HG02678 (cell line): ENCODE data around the gene PRC1.
"Not testable (repeated sequence)": the region's sequence is repeated elsewhere in the genome, so short reads cannot be mapped to it uniquely, and the experiment has no call there.

Experiments
- ATAC-seq: cut with Tn5 transposase; IDR thresholded peaks from one replicate; pipeline ENCODE4 v1.9.1; 2021; ENCODE audit warnings: mild to moderate bottlenecking, moderate library complexity; ENCODE audit not compliant: unreplicated experiment

The PRC1 gene, protein sequence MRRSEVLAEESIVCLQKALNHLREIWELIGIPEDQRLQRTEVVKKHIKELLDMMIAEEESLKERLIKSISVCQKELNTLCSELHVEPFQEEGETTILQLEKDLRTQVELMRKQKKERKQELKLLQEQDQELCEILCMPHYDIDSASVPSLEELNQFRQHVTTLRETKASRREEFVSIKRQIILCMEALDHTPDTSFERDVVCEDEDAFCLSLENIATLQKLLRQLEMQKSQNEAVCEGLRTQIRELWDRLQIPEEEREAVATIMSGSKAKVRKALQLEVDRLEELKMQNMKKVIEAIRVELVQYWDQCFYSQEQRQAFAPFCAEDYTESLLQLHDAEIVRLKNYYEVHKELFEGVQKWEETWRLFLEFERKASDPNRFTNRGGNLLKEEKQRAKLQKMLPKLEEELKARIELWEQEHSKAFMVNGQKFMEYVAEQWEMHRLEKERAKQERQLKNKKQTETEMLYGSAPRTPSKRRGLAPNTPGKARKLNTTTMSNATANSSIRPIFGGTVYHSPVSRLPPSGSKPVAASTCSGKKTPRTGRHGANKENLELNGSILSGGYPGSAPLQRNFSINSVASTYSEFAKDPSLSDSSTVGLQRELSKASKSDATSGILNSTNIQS

DNA sequence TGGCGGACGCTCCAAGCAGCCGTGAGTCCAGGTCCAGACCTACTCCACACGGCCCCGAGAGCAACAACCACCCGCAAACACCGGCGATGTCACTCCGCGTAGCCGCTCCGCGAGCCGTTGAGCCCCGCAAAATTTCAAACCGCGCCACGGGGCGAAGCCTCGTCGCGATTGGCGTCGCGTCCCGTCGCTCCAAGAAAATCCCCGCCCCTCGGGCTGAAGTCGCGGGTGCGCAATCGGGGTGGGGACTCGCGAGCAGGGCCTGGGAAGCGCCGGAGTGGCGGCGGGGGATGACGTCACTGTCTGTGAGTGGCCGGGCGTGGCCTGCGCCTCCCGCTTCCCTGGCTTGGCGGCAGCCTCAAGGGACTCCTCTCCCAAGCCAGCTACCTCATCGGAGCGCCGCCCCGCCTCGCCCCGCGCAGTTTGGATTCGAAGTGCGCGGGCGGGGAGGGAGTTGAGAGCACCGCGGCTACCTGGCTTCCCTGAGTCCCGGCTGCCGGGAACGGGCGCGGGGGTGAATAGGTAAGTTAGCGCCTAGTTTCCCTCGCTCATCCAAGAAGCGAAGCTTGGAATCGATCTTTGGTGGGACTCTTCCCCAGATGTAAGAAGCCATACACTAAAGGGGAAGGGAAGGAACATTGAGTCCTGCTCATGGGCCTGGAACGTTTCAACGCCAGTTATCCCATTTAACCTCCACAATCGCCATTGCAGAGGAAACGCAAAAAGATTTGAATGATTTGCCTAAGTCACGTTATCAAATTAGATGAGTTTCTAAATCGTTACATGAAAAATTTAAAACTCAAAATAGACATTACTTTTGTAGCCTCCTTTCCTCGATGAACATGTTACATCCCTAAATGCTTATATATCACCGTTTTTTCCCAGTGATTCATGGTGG lies at the start of gene PRC1:
TSS of gene PRC1 (minus strand) at position 119 of the 895 bp plus-strand sequence. CDS start at position 1, 118 bp downstream.
- peak; percentile 95 for ATAC-seq

DNA sequence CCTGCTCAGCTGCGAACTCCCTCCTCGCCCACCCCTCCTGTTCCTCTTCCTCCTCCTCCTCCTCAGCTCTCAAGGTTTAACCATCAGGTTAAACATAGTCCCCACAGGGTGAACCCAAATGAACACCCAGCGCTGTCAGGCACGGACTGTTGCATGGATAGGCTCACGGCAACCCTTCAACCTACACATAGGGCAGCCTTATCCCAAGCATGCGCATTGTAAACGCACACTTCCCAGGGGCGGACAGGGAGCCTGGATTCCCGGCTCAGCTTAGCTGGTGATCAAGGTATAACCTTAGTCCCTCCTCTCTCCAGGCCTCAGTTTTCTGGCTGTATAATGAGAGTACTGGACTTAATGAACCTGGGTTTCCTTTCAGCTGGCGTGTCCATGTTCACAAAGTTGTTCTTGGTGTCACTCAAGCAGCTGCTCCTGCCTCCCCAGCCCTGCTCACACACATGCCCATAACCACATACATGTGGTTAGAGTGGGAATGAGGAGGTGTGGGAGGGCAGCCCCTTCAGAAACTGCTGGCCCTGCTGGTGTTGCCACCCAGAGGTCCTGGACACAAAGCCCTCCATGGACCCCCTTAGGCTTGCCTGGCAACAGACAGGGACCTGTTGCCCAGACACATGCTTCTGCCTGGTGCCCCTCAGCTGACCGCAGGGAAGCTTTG lies 49.0 kb upstream of the PRC1 start:
- no peak for ATAC-seq

DNA sequence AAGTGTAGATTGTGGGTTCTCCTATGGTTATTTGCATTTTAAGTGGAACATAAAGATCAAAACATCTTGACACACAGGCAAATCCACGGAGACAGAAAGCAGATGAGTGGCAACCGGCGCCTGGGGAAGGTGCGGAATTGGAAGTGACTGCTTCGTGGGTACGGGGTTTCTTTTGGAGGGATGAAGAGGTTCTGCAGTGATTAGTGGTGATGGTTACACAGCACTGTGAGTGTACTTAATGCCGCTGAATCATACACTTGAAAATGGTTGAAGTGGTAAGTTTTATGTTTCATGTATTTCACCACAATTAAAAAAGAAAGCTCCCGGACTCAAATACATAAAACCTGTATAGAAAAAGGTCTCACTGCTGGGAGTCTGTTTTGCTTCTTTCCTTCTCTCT lies 46.5 kb upstream of the PRC1 start:
- no peak for ATAC-seq

- ATAC-seq, result no peak
Observed at GRCh38 chr15:91039996-91040395, 45.7 kb upstream of the PRC1 start.

DNA sequence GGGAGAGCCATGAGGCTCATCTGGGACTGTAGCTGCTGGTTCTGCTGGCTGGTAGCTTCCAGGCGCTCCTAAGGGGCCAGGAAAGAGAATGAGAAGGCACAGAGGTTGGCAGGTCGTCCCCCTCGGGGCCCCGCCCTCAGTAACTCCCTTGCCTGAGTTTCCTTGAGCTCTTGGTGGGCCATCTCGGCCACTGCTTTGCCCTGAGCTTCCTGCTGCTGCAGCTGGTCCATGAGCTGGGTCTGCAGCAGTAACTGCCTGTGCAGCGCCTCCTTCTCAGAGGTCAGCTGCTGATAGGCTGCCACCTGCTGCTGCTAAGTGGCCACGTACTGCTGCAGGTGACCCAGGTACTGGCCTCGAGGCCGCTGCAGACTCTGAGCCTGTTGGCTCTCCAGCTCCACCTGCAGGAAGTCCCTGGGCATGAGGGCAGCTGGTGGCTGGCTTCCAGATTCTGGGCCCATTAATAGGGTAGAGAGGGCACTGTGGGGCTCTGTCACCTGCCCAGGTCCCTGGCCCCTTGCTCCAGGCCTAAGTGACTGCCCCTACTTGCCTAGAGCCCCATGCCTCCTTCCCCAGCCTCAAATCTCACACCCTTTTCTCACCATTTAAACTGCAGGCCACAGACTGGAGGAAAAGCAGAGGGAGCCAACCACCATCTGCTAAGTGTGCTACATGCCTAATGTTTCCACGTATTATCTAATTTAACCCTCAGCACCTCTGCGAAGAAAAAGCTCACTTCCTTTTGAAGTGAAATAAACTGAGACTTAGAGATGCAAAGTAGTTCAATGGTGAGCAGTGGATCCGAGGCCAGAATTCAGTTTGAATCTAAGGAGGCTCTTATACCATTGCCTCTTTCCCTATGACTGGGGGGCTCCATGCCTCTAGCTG lies 38.8 kb upstream of the PRC1 start:
- no peak for ATAC-seq

GRCh38 chr15:91031796-91032195 lies 37.5 kb upstream of the PRC1 start:
- ATAC-seq, result no peak

GRCh38 chr15:91027677-91028076 lies 33.3 kb upstream of the PRC1 start:
- ATAC-seq, result no peak

GRCh38 chr15:91023720-91024119 lies 29.4 kb upstream of the PRC1 start:
- no peak for ATAC-seq

GRCh38 chr15:91022832-91023129 lies 28.4 kb upstream of the PRC1 start:
- ATAC-seq, result no peak

GRCh38 chr15:91022075-91022831 lies 27.9 kb upstream of the PRC1 start, which contains the start of gene VPS33B:
Gene VPS33B (minus strand): TSS chr15:91022594. CDS start chr15:91022249, 345 bp downstream.
- peak; percentile 87 for ATAC-seq

GRCh38 chr15:91021516-91022074 lies 27.3 kb upstream of the PRC1 start:
- ATAC-seq, result no peak

DNA sequence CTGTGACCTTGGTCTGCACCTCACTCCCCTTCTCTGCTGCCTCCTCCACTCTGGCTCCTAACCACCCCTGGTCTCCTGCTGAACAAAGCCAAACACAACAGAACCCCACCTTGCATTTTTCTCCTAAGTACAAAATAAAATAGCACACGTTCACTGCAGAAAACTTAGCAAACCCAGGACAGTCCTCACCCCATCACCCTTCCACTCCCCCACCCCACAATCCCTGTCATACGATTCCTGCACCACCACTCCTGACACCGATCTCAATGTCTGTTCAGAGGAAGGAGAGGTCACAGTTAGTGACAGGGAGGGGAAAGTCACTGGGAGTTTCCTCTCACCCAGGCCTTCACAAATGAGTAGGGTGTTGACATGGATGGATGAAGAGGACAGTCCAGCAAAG lies 23.8 kb upstream of the PRC1 start:
- ATAC-seq, result no peak

GRCh38 chr15:91017716-91018115 lies 23.4 kb upstream of the PRC1 start:
- no peak for ATAC-seq

DNA sequence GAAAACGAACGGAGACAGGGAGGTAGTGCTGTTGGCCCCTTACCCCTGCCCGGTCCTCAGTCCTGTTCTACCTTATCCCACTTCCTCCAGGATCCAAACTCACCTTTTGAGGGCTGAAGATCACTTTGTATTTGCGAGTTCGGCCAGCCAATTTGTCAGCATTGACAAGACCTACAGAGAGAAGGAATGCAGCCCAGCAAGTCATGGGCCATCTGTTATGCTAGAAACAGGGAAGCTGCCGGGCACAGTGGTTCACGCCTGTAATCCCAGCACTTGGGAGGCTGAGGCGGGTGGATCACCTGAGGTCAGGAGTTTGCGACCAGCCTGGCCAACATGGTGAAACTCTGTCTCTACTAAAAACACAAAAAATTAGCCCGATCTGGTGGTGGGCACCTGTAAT lies 19.4 kb upstream of the PRC1 start:
- ATAC-seq, result not testable (repeated sequence)

- ATAC-seq, result no peak
Observed at GRCh38 chr15:91007266-91007665, 12.9 kb upstream of the PRC1 start.

DNA sequence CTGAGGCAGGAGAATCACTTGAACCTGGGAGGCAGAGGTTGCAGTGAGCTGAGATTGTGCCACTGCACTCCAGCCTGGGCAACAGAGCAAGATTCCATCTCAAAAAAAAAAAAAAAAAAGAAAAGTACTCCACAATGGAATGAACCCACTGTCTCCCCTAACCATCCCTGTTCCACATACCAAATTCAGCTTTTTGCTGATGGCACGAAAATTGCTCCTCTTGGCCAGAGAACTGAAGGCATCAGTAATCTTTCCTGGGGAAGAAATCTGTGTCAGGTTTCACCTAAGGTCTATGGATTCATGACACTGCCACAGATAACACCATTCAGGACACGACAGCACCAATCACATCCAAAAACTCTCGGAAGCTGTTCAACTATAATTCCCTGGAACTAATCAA lies 6.9 kb upstream of the PRC1 start:
- no peak for ATAC-seq

DNA sequence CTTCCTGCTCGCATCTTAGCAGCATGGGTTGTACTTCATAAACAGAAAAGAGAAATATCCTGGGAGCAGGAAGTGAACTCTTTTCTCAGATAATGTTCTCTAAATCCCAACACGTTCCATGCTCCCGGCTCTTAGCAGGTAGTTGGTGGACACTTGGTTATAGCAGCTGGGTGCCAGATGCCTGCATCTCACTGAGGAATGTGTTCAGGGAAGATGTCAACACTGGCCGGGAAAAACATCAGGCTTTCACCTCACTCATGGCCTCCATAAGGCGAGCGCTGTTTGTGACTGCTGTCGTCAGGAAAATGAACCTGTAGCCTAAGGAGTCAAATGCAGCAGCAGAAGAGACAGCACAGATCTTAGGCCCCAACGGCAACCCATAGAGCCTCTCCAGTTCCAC lies 4.4 kb upstream of the PRC1 start:
- ATAC-seq, result no peak

- peak; percentile 20 for ATAC-seq
Observed at GRCh38 chr15:90994059-90994416, 297 bp downstream of the PRC1 start.
